GM10248 (cell line): Measurements from ENCODE around the gene IL36B.

Experiments
- CTCF ChIA-PET: fragments of 300-600 bp; sonication (Branson Sonifier 250); formaldehyde crosslinking; extraction: SDS; loops from one replicate; lab custom pipeline; 2021; ENCODE audit warnings: antibody characterized with exemption; lab: Yijun Ruan, JAX
- POLR2A ChIA-PET: fragments of 350-650 bp; sonication (Branson Sonifier 250); formaldehyde crosslinking; extraction: SDS; loops from one replicate; lab custom pipeline; 2020; ENCODE audit warnings: antibody characterized with exemption; lab: Yijun Ruan, JAX
- DNase-seq: peaks from one replicate; pipeline ENCODE4 v3.0.0; 2012; ENCODE audit errors: extremely low spot score
- CTCF ChIP-seq: IDR thresholded peaks from 2 replicates; pipeline ENCODE4 v1.5.1; 2012; ENCODE audit warnings: mild to moderate bottlenecking, low read depth; ENCODE audit errors: extremely low read depth, missing control alignments, control extremely low read depth

The IL36B gene

GRCh38 chr2:113077921-113078320 is 25.3 kb upstream of the IL36B start:
- no peak for TF ChIP-seq CTCF
- no peak for DNase-seq
- ChIA-PET CTCF (interaction anchor here (1.1 to 8.9 kb wide), 6 partner anchors 10 to 313 kb away, joined by 3 to 48 read pairs (median 4); no protein-coding TSS in a partner anchor), POLR2A (no interaction called here)

GRCh38 chr2:113076954-113077669 is 24.4 kb upstream of the IL36B start:
- no peak for DNase-seq
- ChIA-PET POLR2A (no interaction called here), CTCF (interaction anchor here (1.1 to 8.9 kb wide), 5 partner anchors 11 to 314 kb away, joined by 3 to 48 read pairs (median 3); no protein-coding TSS in a partner anchor)
- TF ChIP-seq CTCF = no peak

- TF ChIP-seq CTCF = no peak
- no peak for DNase-seq
- POLR2A ChIA-PET = no interaction called here
- CTCF ChIA-PET = interaction anchor here (0.8 to 8.9 kb wide), 3 partner anchors 9 to 62 kb away, joined by 3 to 48 read pairs (median 4); partner anchors contain the start of gene IL36RN
Observed at GRCh38 chr2:113075600-113075999, 22.9 kb upstream of the IL36B start.

GRCh38 chr2:113075030-113075429 is 22.4 kb upstream of the IL36B start:
- CTCF ChIA-PET = interaction anchor here (0.7 to 1.1 kb wide), 3 partner anchors 10 to 62 kb away, joined by 3 to 4 read pairs (median 4); partner anchors contain the start of gene IL36RN
- no peak for DNase-seq
- POLR2A ChIA-PET = no interaction called here
- TF ChIP-seq CTCF = no peak

GRCh38 chr2:113073325-113073834 is 20.7 kb upstream of the IL36B start:
- POLR2A ChIA-PET = no interaction called here

More at GRCh38 chr2:113073325-113073834, 20.7 kb upstream of the IL36B start:
- CTCF ChIA-PET = interaction anchor here (0.7 to 1.5 kb wide), 2 partner anchors 29 to 176 kb away, joined by 3 to 5 read pairs; no protein-coding TSS in a partner anchor
- DNase-seq = no peak
- TF ChIP-seq CTCF = no peak
